ENCODE measurements around the gene LSM4. TPM values are rescaled to one million over a fixed set of nuclear protein-coding genes. Genes with fewer than 3 reads are reported as not detected.

The LSM4 gene
- total and polyA plus RNA-seq, 2 of the 13 experiments (the other 11 are each of a cell fraction or from before 2014, with no cell fraction given), result 65.8 to 166 TPM

DNA sequence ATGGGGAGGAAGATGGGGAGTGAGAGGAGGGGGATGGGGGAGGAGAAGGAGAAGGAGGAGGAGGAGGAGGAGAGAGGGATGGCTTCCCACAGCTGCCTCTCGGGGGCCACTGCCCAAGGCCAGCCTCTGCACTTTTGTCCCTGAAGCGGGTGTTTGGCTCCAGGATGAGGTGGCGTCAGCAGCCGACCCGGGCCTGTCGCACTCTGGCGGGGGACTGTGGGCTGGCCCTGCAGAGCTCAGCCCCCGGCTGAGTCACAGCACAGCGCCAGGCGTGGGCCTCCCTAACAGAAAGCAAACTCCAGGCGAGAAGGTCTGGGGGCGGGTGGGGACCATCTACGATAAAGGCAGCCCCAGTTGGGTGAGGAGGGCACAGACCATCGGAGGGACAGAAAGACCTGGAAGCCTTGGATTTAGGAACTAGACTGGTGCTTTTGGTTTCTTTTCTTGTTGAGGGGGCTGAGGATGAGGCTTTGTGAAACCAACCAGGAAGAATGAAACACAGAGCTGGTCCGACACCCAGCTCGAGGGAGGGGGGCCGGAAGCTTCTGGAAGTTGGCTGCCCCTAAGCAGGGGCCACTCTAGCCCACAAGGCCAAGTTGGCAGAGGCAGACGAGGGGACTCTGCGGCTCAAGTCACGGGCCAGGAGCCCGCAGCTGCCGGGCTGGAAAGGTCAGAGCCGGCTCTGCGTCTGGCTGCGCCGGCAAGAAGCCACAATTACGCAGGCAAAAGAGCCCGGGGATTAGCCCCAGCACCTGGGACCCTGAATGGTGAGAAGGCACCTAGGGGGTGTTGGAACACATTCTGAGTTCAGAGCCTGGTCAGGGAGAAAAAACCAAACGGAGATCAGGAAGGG is 18.2 kb downstream of the LSM4 start (continued):
- TF ChIP-seq, protein P1, sequence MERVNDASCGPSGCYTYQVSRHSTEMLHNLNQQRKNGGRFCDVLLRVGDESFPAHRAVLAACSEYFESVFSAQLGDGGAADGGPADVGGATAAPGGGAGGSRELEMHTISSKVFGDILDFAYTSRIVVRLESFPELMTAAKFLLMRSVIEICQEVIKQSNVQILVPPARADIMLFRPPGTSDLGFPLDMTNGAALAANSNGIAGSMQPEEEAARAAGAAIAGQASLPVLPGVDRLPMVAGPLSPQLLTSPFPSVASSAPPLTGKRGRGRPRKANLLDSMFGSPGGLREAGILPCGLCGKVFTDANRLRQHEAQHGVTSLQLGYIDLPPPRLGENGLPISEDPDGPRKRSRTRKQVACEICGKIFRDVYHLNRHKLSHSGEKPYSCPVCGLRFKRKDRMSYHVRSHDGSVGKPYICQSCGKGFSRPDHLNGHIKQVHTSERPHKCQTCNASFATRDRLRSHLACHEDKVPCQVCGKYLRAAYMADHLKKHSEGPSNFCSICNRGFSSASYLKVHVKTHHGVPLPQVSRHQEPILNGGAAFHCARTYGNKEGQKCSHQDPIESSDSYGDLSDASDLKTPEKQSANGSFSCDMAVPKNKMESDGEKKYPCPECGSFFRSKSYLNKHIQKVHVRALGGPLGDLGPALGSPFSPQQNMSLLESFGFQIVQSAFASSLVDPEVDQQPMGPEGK (CRISPR knock-in tag; IDR thresholded peaks at IDR 0.05), result peak; percentile 97
- TF ChIP-seq, protein P2, sequence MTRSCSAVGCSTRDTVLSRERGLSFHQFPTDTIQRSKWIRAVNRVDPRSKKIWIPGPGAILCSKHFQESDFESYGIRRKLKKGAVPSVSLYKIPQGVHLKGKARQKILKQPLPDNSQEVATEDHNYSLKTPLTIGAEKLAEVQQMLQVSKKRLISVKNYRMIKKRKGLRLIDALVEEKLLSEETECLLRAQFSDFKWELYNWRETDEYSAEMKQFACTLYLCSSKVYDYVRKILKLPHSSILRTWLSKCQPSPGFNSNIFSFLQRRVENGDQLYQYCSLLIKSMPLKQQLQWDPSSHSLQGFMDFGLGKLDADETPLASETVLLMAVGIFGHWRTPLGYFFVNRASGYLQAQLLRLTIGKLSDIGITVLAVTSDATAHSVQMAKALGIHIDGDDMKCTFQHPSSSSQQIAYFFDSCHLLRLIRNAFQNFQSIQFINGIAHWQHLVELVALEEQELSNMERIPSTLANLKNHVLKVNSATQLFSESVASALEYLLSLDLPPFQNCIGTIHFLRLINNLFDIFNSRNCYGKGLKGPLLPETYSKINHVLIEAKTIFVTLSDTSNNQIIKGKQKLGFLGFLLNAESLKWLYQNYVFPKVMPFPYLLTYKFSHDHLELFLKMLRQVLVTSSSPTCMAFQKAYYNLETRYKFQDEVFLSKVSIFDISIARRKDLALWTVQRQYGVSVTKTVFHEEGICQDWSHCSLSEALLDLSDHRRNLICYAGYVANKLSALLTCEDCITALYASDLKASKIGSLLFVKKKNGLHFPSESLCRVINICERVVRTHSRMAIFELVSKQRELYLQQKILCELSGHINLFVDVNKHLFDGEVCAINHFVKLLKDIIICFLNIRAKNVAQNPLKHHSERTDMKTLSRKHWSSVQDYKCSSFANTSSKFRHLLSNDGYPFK (CRISPR knock-in tag; IDR thresholded peaks at IDR 0.05; ENCODE audit: borderline replicate concordance), result no peak
- TF ChIP-seq KLF11 (CRISPR knock-in tag; IDR thresholded peaks at IDR 0.05) (no peak), FOXC1 (CRISPR knock-in tag; IDR thresholded peaks at IDR 0.05; ENCODE audit: borderline replicate concordance) (no peak), CHD4 (IDR thresholded peaks at IDR 0.05; ENCODE audit: borderline replicate concordance, low read length) (no peak), ZNF550 (CRISPR knock-in tag; IDR thresholded peaks at IDR 0.05; ENCODE audit: borderline replicate concordance) (no peak), ZSCAN25 (CRISPR knock-in tag; IDR thresholded peaks at IDR 0.05) (peak; percentile 85), ZNF766 (CRISPR knock-in tag; IDR thresholded peaks at IDR 0.05; ENCODE audit: borderline replicate concordance) (no peak), NRL (CRISPR knock-in tag; IDR thresholded peaks at IDR 0.05; ENCODE audit: borderline replicate concordance) (peak; percentile 15; the same call in 1 of the 2 replicates), SMC3 (IDR thresholded peaks at IDR 0.05; ENCODE audit: low read length) (no peak), ZNF383 (CRISPR knock-in tag; IDR thresholded peaks at IDR 0.05; ENCODE audit: borderline replicate concordance) (peak; percentile 95; the same call in 1 of the 2 replicates), HNRNPH1 (optimal IDR thresholded peaks at IDR 0.05; ENCODE audit: low read depth, low read length) (no peak), ZNF670 (CRISPR knock-in tag; IDR thresholded peaks at IDR 0.05; ENCODE audit: borderline replicate concordance) (peak; percentile 98), ZNF496 (CRISPR knock-in tag; IDR thresholded peaks at IDR 0.05; ENCODE audit: insufficient replicate concordance) (no peak), PPARG (CRISPR knock-in tag; conservative IDR thresholded peaks at IDR 0.05) (no peak), ZFP36 (IDR thresholded peaks at IDR 0.05; ENCODE audit: borderline replicate concordance, low read depth, low read length, partially characterized antibody) (no peak), NFE2L2 (IDR thresholded peaks at IDR 0.05; ENCODE audit: low read length) (no peak)
- TF ChIP-seq, protein P3, sequence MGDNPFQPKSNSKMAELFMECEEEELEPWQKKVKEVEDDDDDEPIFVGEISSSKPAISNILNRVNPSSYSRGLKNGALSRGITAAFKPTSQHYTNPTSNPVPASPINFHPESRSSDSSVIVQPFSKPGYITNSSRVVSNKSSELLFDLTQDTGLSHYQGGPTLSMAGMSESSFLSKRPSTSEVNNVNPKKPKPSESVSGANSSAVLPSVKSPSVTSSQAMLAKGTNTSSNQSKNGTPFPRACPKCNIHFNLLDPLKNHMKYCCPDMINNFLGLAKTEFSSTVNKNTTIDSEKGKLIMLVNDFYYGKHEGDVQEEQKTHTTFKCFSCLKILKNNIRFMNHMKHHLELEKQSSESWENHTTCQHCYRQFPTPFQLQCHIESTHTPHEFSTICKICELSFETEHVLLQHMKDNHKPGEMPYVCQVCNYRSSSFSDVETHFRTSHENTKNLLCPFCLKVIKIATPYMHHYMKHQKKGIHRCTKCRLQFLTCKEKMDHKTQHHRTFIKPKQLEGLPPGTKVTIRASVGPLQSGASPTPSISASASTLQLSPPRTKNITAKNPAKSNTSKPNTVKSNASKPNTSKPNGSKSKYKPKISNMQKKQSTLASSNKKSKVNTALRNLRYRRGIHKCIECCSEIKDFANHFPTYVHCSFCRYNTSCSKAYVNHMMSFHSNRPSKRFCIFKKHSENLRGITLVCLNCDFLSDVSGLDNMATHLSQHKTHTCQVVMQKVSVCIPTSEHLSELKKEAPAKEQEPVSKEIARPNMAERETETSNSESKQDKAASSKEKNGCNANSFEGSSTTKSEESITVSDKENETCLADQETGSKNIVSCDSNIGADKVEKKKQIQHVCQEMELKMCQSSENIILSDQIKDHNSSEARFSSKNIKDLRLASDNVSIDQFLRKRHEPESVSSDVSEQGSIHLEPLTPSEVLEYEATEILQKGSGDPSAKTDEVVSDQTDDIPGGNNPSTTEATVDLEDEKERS (CRISPR knock-in tag; IDR thresholded peaks at IDR 0.05), result peak; percentile 94; the same call in 1 of the 2 replicates
- TF ChIP-seq, protein P4, sequence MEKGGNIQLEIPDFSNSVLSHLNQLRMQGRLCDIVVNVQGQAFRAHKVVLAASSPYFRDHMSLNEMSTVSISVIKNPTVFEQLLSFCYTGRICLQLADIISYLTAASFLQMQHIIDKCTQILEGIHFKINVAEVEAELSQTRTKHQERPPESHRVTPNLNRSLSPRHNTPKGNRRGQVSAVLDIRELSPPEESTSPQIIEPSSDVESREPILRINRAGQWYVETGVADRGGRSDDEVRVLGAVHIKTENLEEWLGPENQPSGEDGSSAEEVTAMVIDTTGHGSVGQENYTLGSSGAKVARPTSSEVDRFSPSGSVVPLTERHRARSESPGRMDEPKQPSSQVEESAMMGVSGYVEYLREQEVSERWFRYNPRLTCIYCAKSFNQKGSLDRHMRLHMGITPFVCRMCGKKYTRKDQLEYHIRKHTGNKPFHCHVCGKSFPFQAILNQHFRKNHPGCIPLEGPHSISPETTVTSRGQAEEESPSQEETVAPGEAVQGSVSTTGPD (CRISPR knock-in tag; IDR thresholded peaks at IDR 0.05), result no peak
